GM20431 (cell line): ENCODE results near the gene ERCC3.
"Not testable (repeated sequence)": the region's sequence is repeated elsewhere in the genome, so short reads cannot be mapped to it uniquely, and the experiment has no call there.

Experiments
- in situ Hi-C: fragments of 300-500 bp; cut with MseI, MboI; formaldehyde crosslinking; loops from one replicate; pipeline ENCODE4 v1.15.0; 2020; ENCODE audit warnings: low sequenced_read_pairs; ENCODE audit not compliant: unreplicated experiment

The ERCC3 gene

GRCh38 chr2:127228102-127228501 lies 65.8 kb downstream of the ERCC3 start:
- in situ Hi-C loops = no loop called here

- in situ Hi-C loops = not testable (repeated sequence)
These were observed 66.7 kb downstream of the ERCC3 start for GRCh38 chr2:127227264-127227660.

GRCh38 chr2:127226520-127227263 lies 67.3 kb downstream of the ERCC3 start:
- in situ Hi-C loops = no loop called here

- in situ Hi-C loops = no loop called here
These were observed 67.8 kb downstream of the ERCC3 start for GRCh38 chr2:127226132-127226519.

GRCh38 chr2:127225186-127225960 lies 68.6 kb downstream of the ERCC3 start:
- in situ Hi-C loops = no loop called here

GRCh38 chr2:127224135-127224534 lies 69.8 kb downstream of the ERCC3 start:
- in situ Hi-C loops = not testable (repeated sequence)

- in situ Hi-C loops = no loop called here
These were observed 73.0 kb downstream of the ERCC3 start for GRCh38 chr2:127220768-127221527.

GRCh38 chr2:127220102-127220767 lies 73.7 kb downstream of the ERCC3 start, which contains the start of gene CYP27C1:
Gene CYP27C1 (minus strand): TSS chr2:127220299. CDS start chr2:127220270, 29 bp downstream.
- in situ Hi-C loops = no loop called here

- in situ Hi-C loops = no loop called here
These were observed 74.5 kb downstream of the ERCC3 start for GRCh38 chr2:127219171-127220070.

GRCh38 chr2:127218812-127219170 lies 75.2 kb downstream of the ERCC3 start:
- in situ Hi-C loops = no loop called here

- in situ Hi-C loops = no loop called here
These were observed 76.2 kb downstream of the ERCC3 start for GRCh38 chr2:127217470-127218325.

GRCh38 chr2:127216593-127216992 lies 77.4 kb downstream of the ERCC3 start:
- in situ Hi-C loops = no loop called here

GRCh38 chr2:127216095-127216494 lies 77.8 kb downstream of the ERCC3 start:
- in situ Hi-C loops = no loop called here

- in situ Hi-C loops = not testable (repeated sequence)
These were observed 79.7 kb downstream of the ERCC3 start for GRCh38 chr2:127214201-127214600.

- in situ Hi-C loops = no loop called here
These were observed 85.6 kb downstream of the ERCC3 start for GRCh38 chr2:127208313-127208712.
